K562 (cell line): ENCODE measurements around the gene WBP1. TPM values are rescaled to one million over a fixed set of nuclear protein-coding genes. Genes with fewer than 3 reads are reported as not detected.

Experiments used
- FOXK1 ChIP-seq: sonication (generic); formaldehyde crosslinking; IDR thresholded peaks from 2 replicates; pipeline ENCODE4 v1.8.0; 2022; ENCODE audit warnings: missing genetic modification reagents, mild to moderate bottlenecking, borderline replicate concordance
- JUNB ChIP-seq: fragments of 450-650 bp; formaldehyde crosslinking; conservative IDR thresholded peaks from 2 replicates; pipeline ENCODE4 v1.4.0; 2020; ENCODE audit warnings: mild to moderate bottlenecking
- KDM5B ChIP-seq: fragments of 200-600 bp; sonication (generic); IDR thresholded peaks from 2 replicates; pipeline ENCODE4 v1.6.1; 2012; ENCODE audit warnings: low read depth, mild to moderate bottlenecking, moderate library complexity, low read length, control low read depth, inconsistent platforms; ENCODE audit not compliant: insufficient replicate concordance
- MAZ ChIP-seq, 2 experiments: fragments of 450-650 bp in 1 of 2; sonication (generic) in 1 of 2; formaldehyde crosslinking; IDR thresholded peaks in 1 of 2; conservative IDR thresholded peaks in 1 of 2; 2 replicates each; pipeline versions ENCODE4 v1.4.0 to v1.5.0; 2020; ENCODE audit warnings: mild to moderate bottlenecking in 1 of 2, missing genetic modification reagents in 1 of 2
- MYBL2 ChIP-seq, 2 experiments: fragments of 450-650 bp in 1 of 2; sonication (generic) in 1 of 2; formaldehyde crosslinking in 1 of 2; IDR thresholded peaks; 2 replicates each; pipeline versions ENCODE4 v1.6.1 to v1.8.1; 2017 to 2022; ENCODE audit warnings: borderline replicate concordance in 1 of 2, inconsistent platforms in 1 of 2, low read depth in 1 of 2, mild to moderate bottlenecking in 1 of 2, missing genetic modification reagents in 1 of 2, moderate library complexity in 1 of 2
- NR4A1 ChIP-seq, 2 experiments: fragments of 250-450 bp in 1 of 2; fragments of 450-650 bp in 1 of 2; sonication (Bioruptor Pico) in 1 of 2; IDR thresholded peaks; 2 replicates each; pipeline versions ENCODE4 v1.4.0 to v1.6.1; 2016 to 2020; ENCODE audit warnings: mild to moderate bottlenecking in 2 of 2, missing compliant biosample characterization in 1 of 2, missing genetic modification characterization in 1 of 2, moderate library complexity in 1 of 2
- RB1 ChIP-seq: fragments of 450-650 bp; IDR thresholded peaks from 2 replicates; pipeline ENCODE4 v1.6.1; 2017; ENCODE audit warnings: low read depth, mild to moderate bottlenecking
- polyA plus RNA-seq, 8 experiments: library from polyadenylated mRNA; depleted of rRNA in 4 of 8; stranded (reverse) in 5 of 8; unstranded in 3 of 8; fragments of >200 nt; fragmentation: Nextera tagmentation in 2 of 8; fragmentation: Illumina TruSeq in 1 of 8; extraction: Ambion mirVana in 2 of 8; extraction: Trizol in 1 of 8; gene quantifications; 2 replicates each; pipeline versions ENCODE4 v1.2.1 to v1.2.3, GENCODE V29; 2011 to 2014; ENCODE audit warnings: inconsistent platforms in 1 of 8, missing spikeins in 1 of 8
- total RNA-seq, 7 experiments: library from RNA; depleted of rRNA in 6 of 7; stranded (reverse); fragments of >200 nt in 6 of 7; fragmentation: Illumina TruSeq in 2 of 7; extraction: Trizol in 2 of 7; gene quantifications; 2 replicates each; pipeline versions ENCODE4 v1.2.1 to v1.2.3, GENCODE V29; 2011 to 2021; ENCODE audit warnings: low replicate concordance in 1 of 7
- TF ChIP-seq, protein P1 (sequence below), 2 experiments: fragments of 450-650 bp in 1 of 2; sonication (generic) in 1 of 2; formaldehyde crosslinking in 1 of 2; IDR thresholded peaks; 2 replicates each; pipeline versions ENCODE4 v1.7.1 to v1.9.0; 2016 to 2022; ENCODE audit warnings: inconsistent platforms in 1 of 2, mild to moderate bottlenecking in 1 of 2, missing genetic modification reagents in 1 of 2

WBP1 gene
- total and polyA plus RNA-seq, 9 of the 15 experiments (the other 6 are each of a cell fraction or from before 2014, with no cell fraction given) = 1.9 to 27.7 (median 14.2) TPM

DNA sequence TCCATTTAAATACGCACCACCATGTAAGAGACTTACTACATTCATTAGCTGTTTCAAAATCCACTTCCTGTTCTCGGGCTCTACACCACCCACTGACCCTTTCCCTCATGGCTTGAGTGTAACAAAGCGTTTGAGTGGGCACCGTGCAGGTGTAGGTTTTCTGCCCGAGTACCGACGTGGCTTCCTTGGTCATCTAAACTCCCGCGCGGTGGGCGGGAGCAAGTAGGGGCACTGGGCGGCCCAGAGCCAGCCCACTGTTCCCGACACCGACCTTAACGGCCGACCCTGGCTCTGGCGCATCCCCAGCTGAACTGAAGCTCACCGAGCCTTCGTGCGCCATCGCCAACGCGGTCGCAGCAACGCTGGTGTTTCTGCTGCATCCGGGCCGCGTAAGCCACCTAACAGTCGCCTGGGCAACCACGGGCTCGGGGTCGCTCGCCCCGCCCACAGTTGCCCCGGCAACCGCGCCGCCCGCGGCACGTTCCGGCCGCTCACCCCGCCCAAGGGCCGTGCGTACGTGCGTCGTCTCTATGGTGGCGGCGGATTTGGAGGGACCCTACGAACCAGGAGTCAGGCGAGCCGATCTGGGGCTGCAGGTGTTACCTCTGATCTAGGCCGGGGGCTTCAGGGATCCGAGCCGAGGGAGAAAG is 36.9 kb upstream of the WBP1 start, which contains the start of the genes C2orf81 and WDR54 (continued):
- peak; percentile 37 for TF ChIP-seq KDM5B
- TF ChIP-seq NR4A1 (CRISPR knock-in tag; IDR thresholded peaks at IDR 0.05) = no peak
- no peak for TF ChIP-seq NR4A1 (tag; IDR thresholded peaks at IDR 0.05)
- TF ChIP-seq MAZ (CRISPR knock-in tag; conservative IDR thresholded peaks at IDR 0.05 in 1 of 2, IDR thresholded peaks at IDR 0.05 in 1 of 2) = peak in 1 of 2 experiments; percentile 13; a peak in 3 of 4 replicates
- peak; percentile 55 for TF ChIP-seq RB1
- TF ChIP-seq JUNB (CRISPR knock-in tag) = no peak
- 0 out of 2 replicates have a peak, but pooled peaks have one; percentile 39 for TF ChIP-seq FOXK1 (CRISPR knock-in tag)
- TF ChIP-seq MYBL2 (IDR thresholded peaks at IDR 0.05; ENCODE audit: low read depth) = no peak
- no peak for TF ChIP-seq MYBL2 (CRISPR knock-in tag; IDR thresholded peaks at IDR 0.05; ENCODE audit: borderline replicate concordance)
- TF ChIP-seq, protein P1, sequence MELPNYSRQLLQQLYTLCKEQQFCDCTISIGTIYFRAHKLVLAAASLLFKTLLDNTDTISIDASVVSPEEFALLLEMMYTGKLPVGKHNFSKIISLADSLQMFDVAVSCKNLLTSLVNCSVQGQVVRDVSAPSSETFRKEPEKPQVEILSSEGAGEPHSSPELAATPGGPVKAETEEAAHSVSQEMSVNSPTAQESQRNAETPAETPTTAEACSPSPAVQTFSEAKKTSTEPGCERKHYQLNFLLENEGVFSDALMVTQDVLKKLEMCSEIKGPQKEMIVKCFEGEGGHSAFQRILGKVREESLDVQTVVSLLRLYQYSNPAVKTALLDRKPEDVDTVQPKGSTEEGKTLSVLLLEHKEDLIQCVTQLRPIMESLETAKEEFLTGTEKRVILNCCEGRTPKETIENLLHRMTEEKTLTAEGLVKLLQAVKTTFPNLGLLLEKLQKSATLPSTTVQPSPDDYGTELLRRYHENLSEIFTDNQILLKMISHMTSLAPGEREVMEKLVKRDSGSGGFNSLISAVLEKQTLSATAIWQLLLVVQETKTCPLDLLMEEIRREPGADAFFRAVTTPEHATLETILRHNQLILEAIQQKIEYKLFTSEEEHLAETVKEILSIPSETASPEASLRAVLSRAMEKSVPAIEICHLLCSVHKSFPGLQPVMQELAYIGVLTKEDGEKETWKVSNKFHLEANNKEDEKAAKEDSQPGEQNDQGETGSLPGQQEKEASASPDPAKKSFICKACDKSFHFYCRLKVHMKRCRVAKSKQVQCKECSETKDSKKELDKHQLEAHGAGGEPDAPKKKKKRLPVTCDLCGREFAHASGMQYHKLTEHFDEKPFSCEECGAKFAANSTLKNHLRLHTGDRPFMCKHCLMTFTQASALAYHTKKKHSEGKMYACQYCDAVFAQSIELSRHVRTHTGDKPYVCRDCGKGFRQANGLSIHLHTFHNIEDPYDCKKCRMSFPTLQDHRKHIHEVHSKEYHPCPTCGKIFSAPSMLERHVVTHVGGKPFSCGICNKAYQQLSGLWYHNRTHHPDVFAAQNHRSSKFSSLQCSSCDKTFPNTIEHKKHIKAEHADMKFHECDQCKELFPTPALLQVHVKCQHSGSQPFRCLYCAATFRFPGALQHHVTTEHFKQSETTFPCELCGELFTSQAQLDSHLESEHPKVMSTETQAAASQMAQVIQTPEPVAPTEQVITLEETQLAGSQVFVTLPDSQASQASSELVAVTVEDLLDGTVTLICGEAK (IDR thresholded peaks at IDR 0.05) = no peak
- TF ChIP-seq, protein P1 (CRISPR knock-in tag; IDR thresholded peaks at IDR 0.05) = no peak
